ENCODE measurements around the gene PIEZO1.

The PIEZO1 gene

DNA sequence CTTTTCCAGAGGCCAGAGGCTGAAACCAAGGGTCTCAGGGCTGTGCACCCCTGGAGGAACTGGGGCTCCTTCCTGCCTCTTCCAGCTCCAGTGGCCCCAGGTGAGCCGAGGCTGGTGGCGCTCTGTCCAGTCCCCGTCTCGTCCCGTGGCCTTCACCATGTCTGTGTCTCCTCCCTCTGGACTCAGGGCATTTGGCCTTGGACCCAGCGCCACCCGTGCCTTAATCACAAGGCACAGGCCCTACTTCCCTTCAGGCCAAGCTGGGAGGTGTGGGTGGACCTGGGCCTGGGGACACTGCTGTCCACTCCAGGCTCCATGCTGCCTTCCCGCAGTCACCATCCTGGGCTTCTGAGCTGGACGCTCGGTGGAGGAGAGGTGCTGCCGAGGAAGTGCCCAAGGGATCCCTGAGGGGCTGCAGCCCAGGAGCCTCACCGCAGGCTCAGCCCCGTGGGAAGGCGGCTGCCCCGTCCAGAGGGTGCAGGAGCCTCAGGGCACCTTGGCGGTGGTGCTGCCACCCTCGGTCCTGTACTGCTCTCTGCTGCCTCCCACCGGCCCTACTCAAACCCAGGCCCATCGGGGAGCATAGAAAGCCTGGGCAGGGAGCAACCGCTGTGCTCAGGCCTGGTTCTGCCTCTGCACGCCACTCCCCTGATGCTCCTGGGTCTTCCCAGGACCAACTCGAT lies 36.3 kb upstream of the PIEZO1 start:
- Mint-ChIP-seq H3K36me3 (peaks cover 4% of the 10 kb centered on the region), H3K27me3 (no peaks in the 10 kb centered on the region), H3K4me3 (no peak overlapping the region), H3K9me3 (no peaks in the 10 kb centered on the region), H3K27ac (no peak overlapping the region), H3K4me1 (no peaks in the 10 kb centered on the region)
- ATAC-seq (ENCODE audit: low read depth) (no peak), DNase-seq (ENCODE audit: low spot score in 2 of 2) (no peak)

DNA sequence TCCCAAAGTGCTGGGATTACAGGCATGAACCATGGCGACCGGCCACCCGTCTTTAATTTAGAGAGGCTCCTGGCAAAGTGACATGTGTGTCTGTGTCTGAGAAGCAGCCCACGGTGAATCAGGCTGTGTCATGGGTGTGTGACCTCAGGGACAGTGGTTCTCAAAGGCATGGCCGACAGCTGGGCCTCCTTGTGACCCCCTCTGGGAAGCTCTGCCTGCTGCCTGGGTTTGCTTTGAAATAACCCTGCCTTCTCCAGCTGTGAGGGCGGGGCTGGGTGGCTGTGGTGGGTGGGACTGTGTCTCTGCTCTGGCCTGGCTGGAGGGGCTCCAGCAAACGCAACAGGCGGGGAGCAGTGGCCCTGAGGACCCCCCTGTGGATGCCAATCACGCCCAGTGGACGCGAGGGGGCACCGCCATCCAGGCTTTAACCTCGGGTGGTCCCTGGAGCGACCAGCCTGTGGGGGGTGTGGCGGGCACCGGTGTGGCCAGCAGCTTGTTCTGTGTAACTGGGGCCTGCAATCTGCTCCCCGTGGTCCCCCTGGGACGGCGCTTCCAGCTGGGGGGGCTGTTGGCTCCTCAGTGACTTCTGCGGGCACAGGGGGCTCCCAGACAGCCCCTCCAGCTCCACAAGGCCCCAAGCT lies 35.5 kb upstream of the PIEZO1 start:
- no peaks in the 10 kb centered on the region for H3K4me1 Mint-ChIP-seq
- no peak for ATAC-seq (ENCODE audit: low read depth)
- DNase-seq (ENCODE audit: low spot score in 2 of 2), result no peak
- no peak overlapping the region for H3K4me3 Mint-ChIP-seq
- H3K36me3 Mint-ChIP-seq, result peaks cover 2% of the 10 kb centered on the region
- H3K27me3 Mint-ChIP-seq, result no peaks in the 10 kb centered on the region
- H3K27ac Mint-ChIP-seq, result no peak overlapping the region
- H3K9me3 Mint-ChIP-seq, result no peaks in the 10 kb centered on the region

DNA sequence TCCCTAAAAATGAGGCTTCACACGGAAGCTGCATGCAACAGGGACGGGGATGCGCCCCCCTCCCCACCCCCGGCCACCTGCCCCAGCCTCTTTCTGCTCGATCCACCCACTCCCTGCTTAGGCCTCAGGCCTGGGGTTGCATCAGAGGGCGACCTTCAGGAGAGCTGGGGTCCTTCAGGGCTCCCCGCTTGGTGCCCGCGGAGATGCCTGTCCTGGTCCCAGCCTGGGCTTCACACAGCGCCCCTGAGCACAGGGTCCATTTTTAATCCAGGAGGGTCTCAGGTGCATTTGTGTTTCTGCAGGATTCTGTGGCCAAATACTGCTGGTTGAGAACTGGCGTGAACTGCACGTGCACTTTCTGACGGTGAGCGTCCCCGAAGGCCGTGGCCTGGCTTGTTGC lies 34.1 kb upstream of the PIEZO1 start:
- H3K36me3 Mint-ChIP-seq, result peaks cover 2% of the 10 kb centered on the region

DNA sequence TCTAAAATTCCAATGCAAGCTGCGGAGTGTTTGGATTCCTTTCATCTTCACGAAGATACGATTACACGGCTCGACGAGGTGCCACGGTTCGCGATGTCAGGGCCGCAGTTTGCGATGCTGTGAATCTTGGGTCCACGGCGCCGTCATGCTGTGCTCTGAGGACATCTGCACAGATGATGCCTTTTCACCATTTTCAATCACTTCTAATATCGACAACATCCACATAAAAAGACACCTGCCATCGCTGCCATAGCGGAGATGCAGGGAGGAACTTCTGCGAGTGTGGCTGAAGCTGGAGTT lies 33.5 kb upstream of the PIEZO1 start:
- Mint-ChIP-seq H3K4me3 (no peak overlapping the region), H3K9me3 (no peaks in the 10 kb centered on the region), H3K4me1 (no peaks in the 10 kb centered on the region), H3K36me3 (peaks cover 2% of the 10 kb centered on the region), H3K27me3 (no peaks in the 10 kb centered on the region), H3K27ac (no peak overlapping the region)
- DNase-seq (ENCODE audit: low spot score in 2 of 2) (no peak), ATAC-seq (ENCODE audit: low read depth) (no peak)

More for the DNA sequence above, 34.1 kb upstream of the PIEZO1 start:
- no peak for ATAC-seq (ENCODE audit: low read depth)
- Mint-ChIP-seq H3K27me3 (no peaks in the 10 kb centered on the region), H3K9me3 (no peaks in the 10 kb centered on the region), H3K27ac (no peak overlapping the region), H3K4me1 (no peaks in the 10 kb centered on the region), H3K4me3 (no peak overlapping the region)
- no peak for DNase-seq (ENCODE audit: low spot score in 2 of 2)

DNA sequence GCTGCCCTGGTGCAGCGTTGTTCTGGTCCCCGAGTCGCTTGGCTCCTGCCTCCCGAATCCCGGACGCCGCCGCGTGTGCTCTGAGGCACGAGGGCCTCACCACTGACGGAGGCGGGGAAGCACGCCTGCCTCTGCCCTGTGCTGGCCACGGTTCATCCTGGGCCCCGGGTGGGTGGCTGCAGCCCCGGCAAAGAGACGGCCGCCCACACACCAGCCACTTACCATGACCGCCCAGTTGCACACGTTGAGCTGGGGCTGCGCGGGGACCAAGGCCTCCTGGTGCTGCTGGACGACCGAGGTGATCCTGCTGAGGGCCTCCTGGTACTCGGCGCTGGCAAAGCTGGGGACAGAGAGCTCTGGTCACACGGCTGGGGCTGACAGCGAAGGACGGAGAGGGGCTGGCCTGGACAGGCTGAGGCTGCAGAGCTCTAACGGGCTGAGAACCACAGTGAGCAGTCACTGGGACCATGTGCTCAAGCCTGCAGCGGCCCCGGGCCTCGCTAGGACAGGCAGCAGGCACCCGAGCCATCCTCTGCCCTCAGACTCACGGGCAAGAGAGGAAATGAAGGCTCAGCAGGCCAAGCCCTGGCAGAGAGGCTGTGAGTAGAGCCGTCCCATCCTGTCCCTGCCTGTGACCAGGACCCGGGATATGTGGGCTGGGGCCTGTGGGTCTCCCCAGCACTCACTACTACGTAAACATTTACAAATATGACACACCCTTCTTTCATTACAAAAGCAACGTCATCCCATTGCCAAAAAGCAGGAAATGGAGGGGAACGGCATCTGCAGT lies 33.0 kb upstream of the PIEZO1 start:
- Mint-ChIP-seq H3K4me3 (no peak overlapping the region), H3K9me3 (no peaks in the 10 kb centered on the region), H3K27ac (no peak overlapping the region), H3K36me3 (peaks cover under 1% of the 10 kb centered on the region), H3K27me3 (no peaks in the 10 kb centered on the region), H3K4me1 (no peaks in the 10 kb centered on the region)
- DNase-seq (ENCODE audit: low spot score in 2 of 2), result no peak
- ATAC-seq (ENCODE audit: low read depth), result no peak

DNA sequence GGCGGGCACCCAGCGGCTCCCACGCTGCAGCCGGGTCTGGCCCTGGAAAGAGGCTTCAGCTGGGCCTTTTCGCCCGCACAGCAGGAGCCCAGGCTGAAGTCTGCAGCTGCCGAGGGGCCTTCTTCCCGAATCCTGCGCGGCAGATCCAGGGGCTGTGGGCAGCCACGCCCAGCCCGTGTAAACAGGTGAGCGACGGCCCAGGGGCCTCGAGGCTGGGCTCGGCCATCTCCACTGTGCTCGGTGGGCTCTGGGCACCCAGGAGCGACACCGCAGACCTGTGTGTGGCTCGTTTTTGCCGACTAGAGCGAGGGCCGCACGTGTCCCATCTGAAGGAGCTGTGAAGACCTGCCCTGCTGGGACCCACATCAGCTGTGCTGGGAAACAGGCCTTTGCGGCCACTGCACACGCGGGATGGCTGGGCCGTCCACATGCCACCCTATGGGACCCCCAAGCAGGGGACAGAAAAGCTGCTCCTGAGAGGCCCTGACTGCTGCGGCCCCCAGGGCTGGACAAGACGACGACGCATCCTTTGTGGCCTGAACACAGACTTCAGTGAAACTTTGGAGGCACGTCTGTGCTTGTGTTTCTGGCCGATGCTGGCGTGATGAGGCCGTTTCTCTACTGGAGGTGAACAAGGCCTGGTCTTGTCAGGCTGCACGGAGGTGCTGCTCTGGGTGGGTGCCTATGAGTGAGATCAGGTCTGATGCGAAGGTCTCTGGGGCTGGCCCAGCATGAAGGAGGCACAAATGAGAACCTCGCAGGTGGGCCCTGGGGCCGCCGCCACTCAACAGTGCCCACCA lies 31.9 kb upstream of the PIEZO1 start:
- no peaks in the 10 kb centered on the region for H3K36me3 Mint-ChIP-seq
- no peak overlapping the region for H3K4me3 Mint-ChIP-seq
- no peaks in the 10 kb centered on the region for H3K27me3 Mint-ChIP-seq
- H3K9me3 Mint-ChIP-seq, result no peaks in the 10 kb centered on the region
- no peak for ATAC-seq (ENCODE audit: low read depth)
- no peak for DNase-seq (ENCODE audit: low spot score in 2 of 2)
- H3K4me1 Mint-ChIP-seq, result peaks cover 5% of the 10 kb centered on the region
- no peak overlapping the region for H3K27ac Mint-ChIP-seq

DNA sequence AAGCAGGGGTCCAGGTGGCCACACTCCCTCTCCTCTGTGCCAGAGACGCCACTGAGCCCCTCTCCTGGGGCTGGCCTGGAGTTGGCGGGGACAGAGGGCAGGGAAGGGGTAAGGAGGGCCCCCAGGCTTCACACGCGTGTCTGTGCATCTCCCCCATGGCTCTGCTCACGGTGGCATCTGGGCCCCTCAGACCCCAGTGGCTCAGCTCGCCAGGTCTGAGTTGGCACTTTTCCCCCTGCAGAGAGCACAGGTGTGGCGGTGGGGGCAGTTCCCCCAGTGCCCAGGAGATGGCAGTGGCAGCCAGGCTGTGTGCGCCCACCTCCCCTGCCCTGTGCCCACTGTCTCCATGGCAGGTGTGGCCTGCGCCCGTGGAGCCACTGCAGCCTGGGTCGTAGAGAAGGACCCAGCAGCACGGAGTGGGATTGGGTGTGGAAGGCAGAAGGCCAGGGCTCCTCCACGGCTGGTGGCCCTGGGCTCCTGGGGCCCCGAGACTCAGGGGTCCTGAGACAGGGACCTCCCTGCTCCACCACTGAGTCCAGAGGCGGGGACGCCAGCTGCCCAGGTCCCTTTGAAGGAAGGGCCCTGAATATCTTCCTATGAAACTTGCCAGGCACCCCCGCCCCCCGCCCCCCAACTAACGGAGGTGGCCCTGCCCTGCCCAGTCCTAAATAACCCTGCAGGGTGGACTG lies 31.0 kb upstream of the PIEZO1 start:
- Mint-ChIP-seq H3K4me1 (peaks cover 6% of the 10 kb centered on the region), H3K9me3 (no peaks in the 10 kb centered on the region), H3K27ac (no peak overlapping the region), H3K27me3 (no peaks in the 10 kb centered on the region), H3K4me3 (no peak overlapping the region), H3K36me3 (no peaks in the 10 kb centered on the region)
- peak; percentile 20 for ATAC-seq (ENCODE audit: low read depth)
- peak; percentile 55 to 67 for DNase-seq (ENCODE audit: low spot score in 2 of 2)

DNA sequence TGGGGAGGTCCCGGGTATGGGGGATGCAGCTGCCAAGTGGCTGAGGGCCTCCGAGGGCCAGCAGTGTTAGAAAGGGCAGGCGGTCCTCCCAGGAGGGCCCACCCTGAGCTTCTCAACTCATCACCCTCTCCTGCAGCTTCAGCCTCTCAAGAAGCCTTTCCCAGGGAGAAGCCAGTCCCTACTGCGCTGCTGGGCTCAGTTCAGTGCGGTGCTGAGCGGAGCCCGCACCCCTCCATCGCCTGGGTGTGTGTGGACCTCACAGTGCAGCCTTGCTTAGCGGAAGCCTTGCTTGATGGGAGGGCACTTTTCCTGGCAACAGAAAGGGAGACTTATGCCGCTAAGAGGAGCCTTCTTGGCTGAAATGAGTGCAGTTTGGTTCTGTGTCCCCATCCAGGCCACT lies 30.2 kb upstream of the PIEZO1 start:
- no peaks in the 10 kb centered on the region for H3K27me3 Mint-ChIP-seq
- ATAC-seq (ENCODE audit: low read depth) (no peak), DNase-seq (ENCODE audit: low spot score in 2 of 2) (no peak)
- H3K4me1 Mint-ChIP-seq, result peaks cover 8% of the 10 kb centered on the region
- H3K27ac Mint-ChIP-seq, result no peak overlapping the region
- H3K4me3 Mint-ChIP-seq, result no peak overlapping the region
- no peaks in the 10 kb centered on the region for H3K36me3 Mint-ChIP-seq
- H3K9me3 Mint-ChIP-seq, result no peaks in the 10 kb centered on the region

DNA sequence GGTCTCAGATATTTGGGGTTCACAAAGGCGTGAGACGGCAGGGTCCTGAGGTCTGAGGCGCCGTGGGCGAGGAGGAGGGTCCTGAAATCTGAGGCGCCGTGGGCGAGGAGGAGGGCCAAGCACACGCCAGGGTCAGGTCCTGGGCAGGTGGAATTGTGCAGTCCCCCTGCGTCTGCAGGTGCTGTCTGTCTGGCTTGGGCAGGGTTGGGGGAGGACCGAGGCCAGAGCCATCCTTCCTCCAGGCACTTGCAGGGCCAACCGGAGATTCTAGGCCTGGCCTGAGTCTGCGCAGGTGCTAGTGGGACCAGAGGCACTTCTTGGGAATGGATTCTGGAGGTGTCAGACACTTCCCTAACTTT lies 29.1 kb upstream of the PIEZO1 start:
- ATAC-seq (ENCODE audit: low read depth) (no peak), DNase-seq (ENCODE audit: low spot score in 2 of 2) (no peak)
- no peak overlapping the region for H3K27ac Mint-ChIP-seq
- no peaks in the 10 kb centered on the region for H3K9me3 Mint-ChIP-seq
- H3K4me1 Mint-ChIP-seq, result peaks cover 11% of the 10 kb centered on the region
- no peaks in the 10 kb centered on the region for H3K27me3 Mint-ChIP-seq
- H3K4me3 Mint-ChIP-seq, result no peak overlapping the region
- H3K36me3 Mint-ChIP-seq, result peaks cover under 1% of the 10 kb centered on the region

DNA sequence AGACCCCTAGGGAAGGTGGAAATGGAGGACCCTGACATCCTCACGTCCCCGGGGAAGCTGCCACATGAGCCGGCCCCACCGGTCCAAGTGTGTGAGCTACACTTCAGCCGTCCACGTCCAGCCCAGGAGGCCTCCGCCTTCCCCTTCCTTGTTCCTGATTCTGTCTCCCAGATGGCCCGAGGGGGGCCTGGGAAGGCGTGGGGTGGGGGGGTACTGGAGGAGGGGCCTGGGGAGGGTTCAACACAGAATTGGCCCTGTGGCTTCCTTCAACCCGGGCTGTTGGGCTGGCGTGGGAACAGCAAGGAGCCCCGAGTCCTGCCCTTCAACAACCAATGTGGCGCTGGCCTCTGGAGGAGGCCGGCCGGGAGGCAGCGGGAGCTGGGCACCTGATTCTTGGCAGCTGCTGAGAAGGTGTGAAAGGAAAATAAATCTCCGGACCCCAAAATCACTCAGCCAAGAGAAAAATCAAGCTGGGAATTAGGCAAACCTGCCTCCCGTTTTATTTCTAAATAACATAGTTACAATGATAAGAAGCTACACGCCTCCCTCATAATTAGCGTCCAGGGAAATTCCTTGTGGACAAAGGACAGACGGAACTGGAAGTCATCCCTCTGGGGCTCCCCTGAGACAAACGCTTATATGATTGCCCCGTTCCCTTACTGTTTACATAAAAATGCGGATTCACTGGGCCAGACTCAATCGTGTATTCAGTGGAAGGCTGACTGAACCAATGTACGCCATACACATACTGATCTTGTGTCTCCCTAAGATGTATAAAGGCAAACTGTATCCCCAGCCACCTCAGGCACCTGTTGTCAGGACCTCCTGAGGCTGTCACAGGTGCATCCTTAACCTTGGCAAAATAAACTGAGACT lies 28.5 kb upstream of the PIEZO1 start:
- DNase-seq (ENCODE audit: low spot score in 2 of 2), result no peak
- ATAC-seq (ENCODE audit: low read depth), result no peak
- Mint-ChIP-seq H3K27ac (no peak overlapping the region), H3K4me3 (no peak overlapping the region), H3K4me1 (peaks cover 13% of the 10 kb centered on the region), H3K9me3 (no peaks in the 10 kb centered on the region), H3K27me3 (no peaks in the 10 kb centered on the region), H3K36me3 (peaks cover 1% of the 10 kb centered on the region)

DNA sequence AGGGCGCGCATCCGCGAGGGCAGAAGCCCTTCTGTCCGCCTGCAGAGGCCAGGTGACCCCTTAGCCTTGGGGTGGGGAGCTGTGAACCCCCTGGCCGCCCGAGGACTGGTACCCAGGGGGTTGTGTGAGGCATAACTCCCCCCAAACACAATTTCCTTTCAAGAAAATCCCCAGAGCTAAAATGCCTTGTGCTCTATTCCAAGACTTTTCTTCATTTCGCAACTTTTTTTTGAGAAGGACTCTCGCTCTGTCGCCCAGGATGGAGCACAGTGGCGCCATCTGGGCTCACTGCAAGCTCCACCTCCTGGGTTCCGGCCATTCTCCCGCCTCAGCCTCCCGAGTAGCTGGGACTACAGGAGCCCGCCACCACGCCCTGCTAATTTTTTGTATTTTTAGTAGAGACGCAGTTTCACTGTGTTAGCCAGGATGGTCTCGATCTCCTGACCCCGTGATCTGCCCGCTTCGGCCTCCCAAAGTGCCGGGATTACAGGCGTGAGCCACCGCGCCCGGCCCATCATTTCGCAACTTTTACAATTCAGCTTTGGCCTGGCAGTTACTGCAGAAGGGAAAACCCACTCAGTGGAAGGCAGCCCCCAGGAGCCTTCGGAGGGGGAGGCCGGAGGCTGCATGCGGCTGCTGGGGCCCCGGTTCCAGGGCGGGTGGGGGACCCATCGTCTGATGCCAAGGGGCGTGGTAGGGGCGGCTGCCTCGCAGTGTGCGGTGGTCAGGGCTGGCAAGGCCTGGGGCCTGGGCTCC lies 27.7 kb upstream of the PIEZO1 start:
- H3K4me3 Mint-ChIP-seq, result peak overlapping the region; percentile 79
- H3K36me3 Mint-ChIP-seq, result peaks cover 1% of the 10 kb centered on the region
- no peaks in the 10 kb centered on the region for H3K9me3 Mint-ChIP-seq
- DNase-seq (ENCODE audit: low spot score in 2 of 2), result no peak
- H3K4me1 Mint-ChIP-seq, result peaks cover 13% of the 10 kb centered on the region
- ATAC-seq (ENCODE audit: low read depth), result no peak
- no peaks in the 10 kb centered on the region for H3K27me3 Mint-ChIP-seq
- H3K27ac Mint-ChIP-seq, result peak overlapping the region; percentile 50

DNA sequence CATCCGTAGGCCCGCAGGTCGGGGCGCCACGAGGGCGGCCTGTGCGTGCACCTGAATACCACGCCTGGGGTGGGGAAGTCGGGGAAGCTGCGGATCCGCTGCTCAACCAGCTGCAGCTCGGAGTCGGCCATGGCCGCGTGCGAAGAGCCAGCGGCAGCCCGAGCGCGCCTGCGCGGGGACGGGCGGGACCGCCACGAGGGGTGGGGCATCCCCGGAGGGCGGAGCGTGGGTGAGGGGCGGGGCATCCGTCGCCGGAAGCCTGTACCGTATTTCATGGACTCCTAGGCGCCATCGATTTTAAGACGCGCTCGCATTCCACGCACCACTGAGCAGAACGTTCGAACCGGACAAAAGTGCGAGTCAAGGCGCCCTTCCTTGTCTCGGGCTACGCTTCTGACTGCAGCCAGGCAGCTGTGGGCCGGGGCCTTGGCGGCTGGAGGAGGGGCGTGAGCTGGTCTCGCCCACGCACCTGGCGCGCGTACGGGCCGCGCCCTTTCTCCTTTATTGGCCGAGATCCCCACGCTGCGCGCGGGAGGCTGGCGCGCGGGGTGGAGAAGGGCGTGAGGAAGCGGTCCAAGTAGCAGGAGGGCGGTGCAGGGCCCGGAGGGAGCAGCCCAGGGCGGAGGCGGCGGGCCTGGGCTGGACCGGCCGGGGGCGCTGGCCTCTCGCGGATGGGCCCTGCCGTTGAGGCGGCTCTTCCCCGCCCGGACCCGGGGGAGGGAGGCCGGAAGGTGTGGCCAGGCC lies 26.9 kb upstream of the PIEZO1 start, which contains the start of gene APRT:
Gene APRT (minus strand): TSS at position 160 of the 744 bp plus-strand sequence. CDS start 29 bp downstream, at position 131.
- peak within 1 kb of the TSS; percentile 99 for H3K4me3 Mint-ChIP-seq
- DNase-seq (ENCODE audit: low spot score in 2 of 2), result peak; percentile 99 to 100
- H3K27me3 Mint-ChIP-seq, result no peaks in the 10 kb centered on the region
- peak; percentile 82 for ATAC-seq (ENCODE audit: low read depth)
- H3K36me3 Mint-ChIP-seq, result peaks cover 1% of the 10 kb centered on the region
- peak within 1 kb of the TSS; percentile 91 for H3K27ac Mint-ChIP-seq
- H3K4me1 Mint-ChIP-seq, result peaks cover 13% of the 10 kb centered on the region
- no peaks in the 10 kb centered on the region for H3K9me3 Mint-ChIP-seq

Data from memory B cell (primary cell).